ENCODE results near the gene RFX2. TPM values are rescaled to one million over a fixed set of nuclear protein-coding genes. Genes with fewer than 3 reads are reported as not detected.

The RFX2 gene
- total RNA-seq, 1 donor from 2014 or later: 1.2 TPM

- Mint-ChIP-seq H3K4me3 (ENCODE audit: unreplicated experiment) (no peak overlapping the region), H3K4me1 (ENCODE audit: unreplicated experiment) (no peaks in the 10 kb centered on the region), H3K27me3 (ENCODE audit: unreplicated experiment) (peaks cover 8% of the 10 kb centered on the region), H3K27ac (ENCODE audit: unreplicated experiment) (no peak overlapping the region), H3K36me3 (ENCODE audit: low read depth, unreplicated experiment) (no peaks in the 10 kb centered on the region), H3K9me3 (ENCODE audit: unreplicated experiment) (no peaks in the 10 kb centered on the region)
- DNase-seq (ENCODE audit: low spot score): no peak
- TF ChIP-seq CTCF (IDR thresholded peaks at IDR 0.05; ENCODE audit: unreplicated experiment): no peak
These were observed 104.8 kb downstream of the RFX2 start for GRCh38 chr19:6005321-6006069.

- H3K4me3 Mint-ChIP-seq (ENCODE audit: unreplicated experiment): no peak overlapping the region
- H3K4me1 Mint-ChIP-seq (ENCODE audit: unreplicated experiment): no peaks in the 10 kb centered on the region
- no peak overlapping the region for H3K27ac Mint-ChIP-seq (ENCODE audit: unreplicated experiment)
- H3K9me3 Mint-ChIP-seq (ENCODE audit: unreplicated experiment): no peaks in the 10 kb centered on the region
- peaks cover 12% of the 10 kb centered on the region for H3K27me3 Mint-ChIP-seq (ENCODE audit: unreplicated experiment)
- H3K36me3 Mint-ChIP-seq (ENCODE audit: low read depth, unreplicated experiment): no peaks in the 10 kb centered on the region
- TF ChIP-seq CTCF (IDR thresholded peaks at IDR 0.05; ENCODE audit: unreplicated experiment): no peak
- no peak for DNase-seq (ENCODE audit: low spot score)
These were observed 106.3 kb downstream of the RFX2 start for GRCh38 chr19:6003976-6004375.

- Mint-ChIP-seq H3K4me3 (ENCODE audit: unreplicated experiment) (no peak overlapping the region), H3K27me3 (ENCODE audit: unreplicated experiment) (peaks cover 15% of the 10 kb centered on the region), H3K4me1 (ENCODE audit: unreplicated experiment) (no peaks in the 10 kb centered on the region), H3K27ac (ENCODE audit: unreplicated experiment) (no peak overlapping the region), H3K9me3 (ENCODE audit: unreplicated experiment) (no peaks in the 10 kb centered on the region), H3K36me3 (ENCODE audit: low read depth, unreplicated experiment) (no peaks in the 10 kb centered on the region)
- DNase-seq (ENCODE audit: low spot score): no peak
- no peak for TF ChIP-seq CTCF (IDR thresholded peaks at IDR 0.05; ENCODE audit: unreplicated experiment)
These were observed 107.7 kb downstream of the RFX2 start for GRCh38 chr19:6002591-6002990.

- H3K9me3 Mint-ChIP-seq (ENCODE audit: unreplicated experiment): no peaks in the 10 kb centered on the region
- H3K4me3 Mint-ChIP-seq (ENCODE audit: unreplicated experiment): no peak overlapping the region
- no peaks in the 10 kb centered on the region for H3K4me1 Mint-ChIP-seq (ENCODE audit: unreplicated experiment)
- TF ChIP-seq CTCF (IDR thresholded peaks at IDR 0.05; ENCODE audit: unreplicated experiment): no peak
- no peak for DNase-seq (ENCODE audit: low spot score)
- no peaks in the 10 kb centered on the region for H3K36me3 Mint-ChIP-seq (ENCODE audit: low read depth, unreplicated experiment)
- peaks cover 19% of the 10 kb centered on the region for H3K27me3 Mint-ChIP-seq (ENCODE audit: unreplicated experiment)
- H3K27ac Mint-ChIP-seq (ENCODE audit: unreplicated experiment): no peak overlapping the region
These were observed 110.0 kb downstream of the RFX2 start for GRCh38 chr19:6000228-6000847.

- Mint-ChIP-seq H3K36me3 (ENCODE audit: low read depth, unreplicated experiment) (no peaks in the 10 kb centered on the region), H3K4me3 (ENCODE audit: unreplicated experiment) (no peak overlapping the region), H3K4me1 (ENCODE audit: unreplicated experiment) (no peaks in the 10 kb centered on the region), H3K9me3 (ENCODE audit: unreplicated experiment) (no peaks in the 10 kb centered on the region), H3K27ac (ENCODE audit: unreplicated experiment) (no peak overlapping the region), H3K27me3 (ENCODE audit: unreplicated experiment) (peaks cover 19% of the 10 kb centered on the region)
- TF ChIP-seq CTCF (IDR thresholded peaks at IDR 0.05; ENCODE audit: unreplicated experiment): no peak
- DNase-seq (ENCODE audit: low spot score): no peak
These were observed 110.6 kb downstream of the RFX2 start for GRCh38 chr19:5999693-6000092.
